ENCODE measurements around the gene RBFA.

GRCh38 chr18:79991494-79991893, 42.7 kb upstream of the RBFA start:
- no peak for TF ChIP-seq CTCF (IDR thresholded peaks at IDR 0.05)
- TF ChIP-seq POLR2A (IDR thresholded peaks at IDR 0.05), result no peak
- TF ChIP-seq POLR2AphosphoS5 (IDR thresholded peaks at IDR 0.05; ENCODE audit: insufficient read depth in 1 of 2, low read depth in 1 of 2), result no peak
